GM12891 (cell line): ENCODE data around the gene ATG7.

ENCODE experiments used
- POLR2A ChIP-seq: IDR thresholded peaks from 2 replicates; pipeline ENCODE4 v1.6.1; 2011; ENCODE audit warnings: low read depth, low read length, control low read depth
- POLR2AphosphoS5 ChIP-seq: IDR thresholded peaks from 2 replicates; pipeline ENCODE4 v1.6.1; 2011; ENCODE audit warnings: low read depth, low read length, control low read depth
- SPI1 ChIP-seq: IDR thresholded peaks from 2 replicates; pipeline ENCODE4 v1.6.1; 2011; ENCODE audit warnings: low read depth, low read length, control low read depth
- TAF1 ChIP-seq: IDR thresholded peaks from 2 replicates; pipeline ENCODE4 v1.6.1; 2011; ENCODE audit warnings: low read depth, low read length, control low read depth

DNA sequence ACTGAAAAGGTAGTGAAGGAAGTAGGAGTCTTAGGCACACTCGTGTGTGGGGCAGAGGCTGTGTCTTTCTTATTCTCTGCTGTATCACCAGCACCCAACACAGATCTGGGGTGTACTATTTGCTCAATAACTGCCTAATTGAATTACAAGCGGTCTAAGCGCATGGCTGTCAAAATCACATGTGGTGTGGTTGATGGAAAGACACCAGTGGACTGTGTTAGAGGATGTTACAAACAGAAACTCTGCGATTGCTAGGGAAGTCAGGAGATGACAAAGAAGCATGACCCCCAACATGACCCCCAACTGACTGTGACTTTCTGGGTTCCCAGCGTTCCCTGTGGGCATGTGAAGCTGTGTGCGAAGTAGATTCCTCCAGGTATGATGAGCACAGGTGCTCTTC is 32.0 kb downstream of the ATG7 start:
- TF ChIP-seq POLR2A (no peak), SPI1 (no peak), POLR2AphosphoS5 (no peak), TAF1 (no peak)
